OCI-LY1 (cell line): ENCODE measurements around the gene ADAMTS17.

Experiments used
- H2AFZ ChIP-seq: fragments of 200-600 bp; sonication (generic), shearing (Covaris generic); 2 replicates; pipeline ENCODE4 v1.6.0; 2014; ENCODE audit warnings: antibody characterized with exemption, mild to moderate bottlenecking, low read length
- H3F3A ChIP-seq: fragments of 200-600 bp; sonication (generic), shearing (Covaris generic); 2 replicates; pipeline ENCODE4 v1.6.0; 2014; ENCODE audit warnings: mild to moderate bottlenecking, antibody characterized with exemption, low read length, moderate library complexity; ENCODE audit not compliant: insufficient read depth
- H3K27ac ChIP-seq: fragments of 200-600 bp; sonication (generic); 2 replicates; pipeline ENCODE4 v1.5.1; 2014; ENCODE audit warnings: low read length, mixed run types, mild to moderate bottlenecking, low read depth; ENCODE audit not compliant: poor library complexity, severe bottlenecking
- H3K27me3 ChIP-seq: fragments of 200-600 bp; sonication (generic); 2 replicates; pipeline ENCODE4 v1.6.0; 2014; ENCODE audit warnings: antibody characterized with exemption, mild to moderate bottlenecking, low read length, moderate library complexity; ENCODE audit not compliant: insufficient read depth
- H3K36me3 ChIP-seq: fragments of 200-600 bp; sonication (generic); 2 replicates; pipeline ENCODE4 v1.6.1; 2014; ENCODE audit warnings: mild to moderate bottlenecking, antibody characterized with exemption, low read length, moderate library complexity, mixed read lengths; ENCODE audit not compliant: insufficient read depth
- H3K4me1 ChIP-seq: fragments of 200-600 bp; sonication (generic); 2 replicates; pipeline ENCODE4 v1.5.1; 2014; ENCODE audit warnings: mild to moderate bottlenecking, low read length, moderate library complexity; ENCODE audit not compliant: insufficient read depth, severe bottlenecking
- H3K4me2 ChIP-seq: fragments of 200-600 bp; sonication (generic), shearing (Covaris generic); 2 replicates; pipeline ENCODE4 v1.6.1; 2014; ENCODE audit warnings: low read length
- H3K4me3 ChIP-seq: fragments of 200-600 bp; sonication (generic); 2 replicates; pipeline ENCODE4 v1.5.1; 2014; ENCODE audit warnings: low read length, low read depth, mild to moderate bottlenecking, mixed read lengths; ENCODE audit not compliant: poor library complexity, severe bottlenecking
- H3K79me2 ChIP-seq: fragments of 200-600 bp; shearing (Covaris generic); 2 replicates; pipeline ENCODE4 v1.6.1; 2016; ENCODE audit warnings: mixed run types, low read length, mixed read lengths; ENCODE audit not compliant: insufficient read depth
- H3K9ac ChIP-seq: fragments of 200-600 bp; sonication (generic), shearing (Covaris generic); 2 replicates; pipeline ENCODE4 v1.6.1; 2014; ENCODE audit warnings: mild to moderate bottlenecking, low read length, mixed read lengths
- H3K9me2 ChIP-seq: fragments of 200-600 bp; sonication (generic), shearing (Covaris generic); 2 replicates; pipeline ENCODE4 v1.6.1; 2014; ENCODE audit warnings: low read depth, mild to moderate bottlenecking, low read length, mixed read lengths
- H3K9me3 ChIP-seq: fragments of 200-600 bp; shearing (Covaris generic); 2 replicates; pipeline ENCODE4 v1.6.1; 2014; ENCODE audit warnings: low read length, mixed read lengths
- H4K20me1 ChIP-seq: fragments of 200-600 bp; sonication (generic), shearing (Covaris generic); 2 replicates; pipeline ENCODE4 v1.6.0; 2016; ENCODE audit warnings: mild to moderate bottlenecking, low read length; ENCODE audit not compliant: insufficient read depth
- CTCF ChIP-seq: fragments of 200-600 bp; sonication (generic), shearing (Covaris generic); IDR thresholded peaks from 2 replicates; pipeline ENCODE4 v1.5.1; 2017; ENCODE audit warnings: mild to moderate bottlenecking, antibody characterized with exemption, low read length, moderate library complexity, mixed read lengths
- EZH2 ChIP-seq: fragments of 200-600 bp; sonication (generic), shearing (Covaris generic); IDR thresholded peaks from 2 replicates; pipeline ENCODE4 v1.8.0; 2017; ENCODE audit warnings: borderline replicate concordance, mixed run types, mild to moderate bottlenecking, antibody characterized with exemption, low read length, moderate library complexity, mixed read lengths

The ADAMTS17 gene

GRCh38 chr15:100036015-100036414, 305.8 kb downstream of the ADAMTS17 start:
- no peak overlapping the region for H3K27ac ChIP-seq
- H3K4me1 ChIP-seq, result no peaks in the 10 kb centered on the region
- H2AFZ ChIP-seq, result no peak overlapping the region
- H3K27me3 ChIP-seq, result no peaks in the 10 kb centered on the region
- no peaks in the 10 kb centered on the region for H3K9me2 ChIP-seq
- no peaks in the 10 kb centered on the region for H4K20me1 ChIP-seq
- H3K9me3 ChIP-seq, result no peaks in the 10 kb centered on the region
- H3K9ac ChIP-seq, result no peak overlapping the region
- no peak for TF ChIP-seq EZH2
- TF ChIP-seq CTCF, result no peak
- H3K79me2 ChIP-seq, result no peaks in the 10 kb centered on the region
- H3K36me3 ChIP-seq, result no peaks in the 10 kb centered on the region
- H3K4me3 ChIP-seq, result no peak overlapping the region
- no peaks in the 10 kb centered on the region for H3F3A ChIP-seq
- H3K4me2 ChIP-seq, result no peak overlapping the region

- no peaks in the 10 kb centered on the region for H3K4me1 ChIP-seq
These were observed 307.6 kb downstream of the ADAMTS17 start for GRCh38 chr15:100034191-100034590.

GRCh38 chr15:100033140-100033857, 308.5 kb downstream of the ADAMTS17 start:
- H3K4me1 ChIP-seq, result no peaks in the 10 kb centered on the region
- no peak overlapping the region for H2AFZ ChIP-seq
- H3F3A ChIP-seq, result no peaks in the 10 kb centered on the region
- no peak overlapping the region for H3K4me3 ChIP-seq
- TF ChIP-seq EZH2 (no peak), CTCF (no peak)
- H3K9me3 ChIP-seq, result no peaks in the 10 kb centered on the region
- no peaks in the 10 kb centered on the region for H3K79me2 ChIP-seq
- H4K20me1 ChIP-seq, result no peaks in the 10 kb centered on the region
- no peaks in the 10 kb centered on the region for H3K27me3 ChIP-seq
- no peaks in the 10 kb centered on the region for H3K36me3 ChIP-seq
- H3K9me2 ChIP-seq, result no peaks in the 10 kb centered on the region
- H3K9ac ChIP-seq, result no peak overlapping the region
- H3K27ac ChIP-seq, result no peak overlapping the region
- H3K4me2 ChIP-seq, result no peak overlapping the region

More at GRCh38 chr15:100034191-100034590, 307.6 kb downstream of the ADAMTS17 start:
- Histone ChIP-seq H3K9ac (no peak overlapping the region), H3K36me3 (no peaks in the 10 kb centered on the region), H2AFZ (no peak overlapping the region), H3K79me2 (no peaks in the 10 kb centered on the region), H3K27ac (no peak overlapping the region), H3K9me2 (no peaks in the 10 kb centered on the region), H3K4me2 (no peak overlapping the region), H3K4me3 (no peak overlapping the region), H3F3A (no peaks in the 10 kb centered on the region), H4K20me1 (no peaks in the 10 kb centered on the region), H3K9me3 (no peaks in the 10 kb centered on the region), H3K27me3 (no peaks in the 10 kb centered on the region)
- TF ChIP-seq EZH2, result no peak
- no peak for TF ChIP-seq CTCF
